Skin epidermis (tissue), 12 donors: Measurements from ENCODE around the gene ZNG1F.
"Not testable (repeated sequence)": the region's sequence is repeated elsewhere in the genome, so short reads cannot be mapped to it uniquely, and the experiment has no call there.

Experiments
- H3K27ac ChIP-seq, 21 experiments: fragments of 200-600 bp; sonication (generic) in 11 of 21; one replicate each; pipeline ENCODE4 v1.5.0; 2020; ENCODE audit warnings: mild to moderate bottlenecking in 3 of 21, inconsistent platforms in 2 of 21, moderate library complexity in 2 of 21
- H3K4me3 ChIP-seq, 7 experiments: fragments of 200-600 bp; sonication (generic) in 2 of 7; one replicate each; pipeline ENCODE4 v1.5.0; 2020; ENCODE audit warnings: inconsistent platforms in 2 of 7, mild to moderate bottlenecking in 2 of 7, moderate library complexity in 1 of 7

ZNG1F gene

GRCh38 chr9:41189217-41189616 lies at the start of gene ZNG1F:
TSS of gene ZNG1F (minus strand) at chr9:41189317. CDS start at chr9:41189258, 59 bp downstream.
- H3K4me3 ChIP-seq, H3K27ac ChIP-seq: not testable (repeated sequence)

GRCh38 chr9:41237110-41237749 lies 48.1 kb upstream of the ZNG1F start:
- not testable (repeated sequence) for H3K27ac ChIP-seq, H3K4me3 ChIP-seq

- H3K27ac ChIP-seq = not testable (repeated sequence)
Observed at GRCh38 chr9:41236486-41237109, 47.5 kb upstream of the ZNG1F start.

GRCh38 chr9:41234811-41235805 lies 46.0 kb upstream of the ZNG1F start:
- peak overlapping the region in 1 of 7 experiments; percentile 23 for H3K4me3 ChIP-seq
- not testable (repeated sequence) for H3K27ac ChIP-seq

More at GRCh38 chr9:41236486-41237109, 47.5 kb upstream of the ZNG1F start:
- H3K4me3 ChIP-seq = not testable (repeated sequence)

- H3K4me3 ChIP-seq, H3K27ac ChIP-seq: not testable (repeated sequence)
Observed at GRCh38 chr9:41234221-41234620, 45.1 kb upstream of the ZNG1F start.

GRCh38 chr9:41232326-41232725 lies 43.2 kb upstream of the ZNG1F start:
- not testable (repeated sequence) for H3K27ac ChIP-seq, H3K4me3 ChIP-seq

- not testable (repeated sequence) for H3K4me3 ChIP-seq, H3K27ac ChIP-seq
Observed at GRCh38 chr9:41230418-41230817, 41.3 kb upstream of the ZNG1F start.

- H3K27ac ChIP-seq = no peak overlapping the region
- H3K4me3 ChIP-seq = no peak overlapping the region
Observed at GRCh38 chr9:41229408-41230401, 40.6 kb upstream of the ZNG1F start.

- H3K4me3 ChIP-seq, H3K27ac ChIP-seq: not testable (repeated sequence)
Observed at GRCh38 chr9:41219831-41220230, 30.7 kb upstream of the ZNG1F start.

- not testable (repeated sequence) for H3K27ac ChIP-seq, H3K4me3 ChIP-seq
Observed at GRCh38 chr9:41188439-41188838, 678 bp downstream of the ZNG1F start.

- not testable (repeated sequence) for H3K27ac ChIP-seq, H3K4me3 ChIP-seq
Observed at GRCh38 chr9:41174994-41175393, 14.1 kb downstream of the ZNG1F start.

- not testable (repeated sequence) for H3K4me3 ChIP-seq, H3K27ac ChIP-seq
Observed at GRCh38 chr9:41150116-41150515, 39.0 kb downstream of the ZNG1F start.

GRCh38 chr9:41141878-41142277 lies 47.2 kb downstream of the ZNG1F start:
- H3K4me3 ChIP-seq, H3K27ac ChIP-seq: not testable (repeated sequence)

GRCh38 chr9:41128581-41128980 lies 60.5 kb downstream of the ZNG1F start, which contains the start of gene FOXD4L6:
TSS of gene FOXD4L6 (minus strand) at chr9:41128681. CDS start at chr9:41128383, 298 bp downstream.
- H3K4me3 ChIP-seq = not testable (repeated sequence)

GRCh38 chr9:41126746-41127446 lies 62.2 kb downstream of the ZNG1F start:
- H3K27ac ChIP-seq, H3K4me3 ChIP-seq: not testable (repeated sequence)

More at GRCh38 chr9:41128581-41128980, 60.5 kb downstream of the ZNG1F start, which contains the start of gene FOXD4L6:
- H3K27ac ChIP-seq = not testable (repeated sequence)

GRCh38 chr9:41125936-41126335 lies 63.2 kb downstream of the ZNG1F start:
- H3K27ac ChIP-seq, H3K4me3 ChIP-seq: not testable (repeated sequence)

GRCh38 chr9:41125109-41125658 lies 63.9 kb downstream of the ZNG1F start:
- not testable (repeated sequence) for H3K4me3 ChIP-seq, H3K27ac ChIP-seq
